NCI-H526 treated with DMSO at 0.1 percent for 48 hours (cell line): ENCODE measurements around the gene C22orf39.

Experiments used
- DNase-seq: peaks from one replicate; lab custom pipeline; 2025; lab: John Stamatoyannopoulos, UW

Gene C22orf39

DNA sequence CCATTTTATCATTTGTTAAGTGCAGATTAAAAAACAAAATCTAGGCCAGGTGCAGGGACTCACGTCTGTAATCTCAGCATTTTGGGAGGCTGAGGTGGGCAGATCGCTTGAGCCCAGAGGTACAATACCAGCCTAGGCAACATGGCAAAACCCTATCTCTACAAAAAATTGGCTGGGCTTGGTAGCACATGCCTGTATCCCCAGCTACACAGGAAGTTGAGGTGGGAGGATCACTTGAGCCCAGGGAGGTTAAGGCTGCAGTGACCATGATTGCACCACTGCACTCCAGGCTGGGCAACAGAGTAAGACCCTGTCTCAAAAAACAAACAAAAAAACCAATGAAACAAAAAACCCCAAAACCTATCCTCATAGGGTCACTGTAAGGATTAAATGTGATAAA is 48.9 kb downstream of the C22orf39 start:
- no peak for DNase-seq

GRCh38 chr22:19398206-19398605 is 49.3 kb downstream of the C22orf39 start:
- no peak for DNase-seq

DNA sequence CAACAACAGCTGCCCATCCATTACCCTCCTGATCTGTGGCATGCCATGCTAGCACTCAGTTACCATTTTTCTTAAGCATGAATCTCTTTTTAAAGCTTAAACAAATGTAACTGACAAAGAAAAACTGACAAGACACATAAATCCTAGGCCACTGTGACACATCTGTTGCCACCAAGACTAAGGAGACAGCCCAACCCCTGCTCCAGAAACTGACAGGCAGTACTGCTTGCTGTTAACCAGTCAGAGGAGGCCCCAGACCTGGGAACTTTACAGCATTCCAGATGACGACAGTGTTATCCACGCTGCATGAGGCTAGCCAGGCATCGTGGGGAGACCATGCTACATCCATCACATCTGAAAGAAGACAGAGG is 49.8 kb downstream of the C22orf39 start:
- no peak for DNase-seq

DNA sequence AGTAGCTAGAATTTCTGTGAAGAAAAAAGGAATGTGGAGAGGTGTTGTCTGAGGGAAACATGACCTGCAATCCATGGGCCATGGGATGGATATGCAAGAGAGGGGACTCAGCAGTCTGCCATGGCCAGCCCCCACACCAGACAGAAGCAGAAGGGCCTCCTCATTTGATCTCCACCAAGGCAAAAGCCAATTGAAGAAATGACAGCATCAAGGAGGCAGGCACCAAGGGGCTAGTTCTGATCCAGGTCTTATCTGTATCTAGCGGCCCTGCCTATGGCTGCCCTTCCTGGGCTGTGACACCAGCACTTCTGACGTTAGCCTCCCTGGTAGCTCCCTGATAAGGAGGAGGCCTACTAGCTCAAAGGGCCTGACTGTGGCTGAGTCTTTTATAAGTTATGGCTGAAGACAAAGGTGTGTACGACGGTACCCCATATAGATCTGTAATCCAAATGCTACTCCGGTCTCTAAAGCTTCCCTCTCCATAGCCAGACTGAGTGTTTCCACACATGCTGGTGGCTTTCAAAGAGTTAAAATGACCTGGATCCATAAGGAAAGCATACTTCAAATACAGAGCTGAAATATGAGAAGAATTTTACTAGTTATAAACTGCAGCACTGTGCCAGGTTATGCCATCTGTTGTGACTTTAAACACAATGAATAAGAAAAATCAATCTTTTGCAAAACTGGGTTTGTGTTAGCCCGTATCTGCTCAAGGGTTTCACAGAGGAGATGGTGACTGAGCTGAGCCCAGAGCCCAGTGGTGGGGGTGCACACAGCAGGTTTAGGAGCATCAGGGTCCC is 50.4 kb downstream of the C22orf39 start:
- no peak for DNase-seq

- no peak for DNase-seq
These were observed 51.0 kb downstream of the C22orf39 start for GRCh38 chr22:19396561-19396933.

- DNase-seq = no peak
These were observed 52.2 kb downstream of the C22orf39 start for GRCh38 chr22:19395276-19395675.

GRCh38 chr22:19394274-19395050 is 53.0 kb downstream of the C22orf39 start:
- DNase-seq = no peak

DNA sequence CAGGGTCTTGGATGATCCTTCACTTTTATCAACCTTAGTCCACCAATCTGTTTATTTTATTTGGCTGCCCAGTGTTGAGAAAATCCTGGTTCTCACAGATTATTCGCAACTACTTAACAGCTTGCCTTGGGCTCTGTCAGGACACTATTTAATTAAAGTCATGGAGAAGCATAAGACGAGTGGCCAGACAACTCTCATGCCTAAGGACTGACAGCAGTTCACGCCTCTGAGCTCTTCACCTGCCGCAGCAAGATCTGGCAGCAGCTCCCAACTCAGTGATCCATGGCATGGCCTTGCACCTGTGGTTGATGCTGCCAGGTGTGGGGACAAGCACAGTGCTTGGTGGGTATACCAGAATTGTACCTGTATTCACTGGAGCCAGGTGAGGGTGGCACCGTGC is 53.8 kb downstream of the C22orf39 start:
- DNase-seq = no peak
